ENCODE data around the gene PRR29.

DNA sequence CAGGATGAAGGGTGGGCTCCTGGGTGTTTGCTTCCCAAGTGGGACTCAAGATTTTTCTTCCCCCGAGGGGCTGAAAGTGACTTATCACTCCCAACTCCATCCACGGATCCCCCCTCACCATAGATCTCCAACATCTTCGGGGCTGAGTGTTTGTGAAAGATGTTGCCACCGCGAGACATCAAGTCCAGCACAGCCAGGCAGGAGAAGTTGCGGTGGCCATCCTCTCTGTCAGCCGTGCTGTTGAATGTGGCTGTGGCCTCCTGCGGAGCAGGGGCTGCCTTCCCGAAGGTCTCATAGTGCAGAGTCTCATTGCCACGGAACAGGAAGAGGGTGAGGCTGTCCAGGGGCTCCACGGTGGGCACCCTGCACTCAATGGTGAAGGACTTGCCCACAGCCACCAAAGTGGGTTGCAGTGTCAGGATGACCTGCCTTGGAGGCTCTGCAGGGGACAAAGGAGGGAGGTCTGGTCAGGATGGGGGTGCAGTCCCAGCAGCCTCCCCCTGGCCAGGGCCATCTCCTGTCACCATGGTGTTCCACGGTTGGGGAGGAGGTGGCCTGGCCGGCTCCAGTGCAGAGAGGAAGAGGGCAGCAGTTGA, 5.5 kb downstream of the PRR29 start:
- TF ChIP-seq POLR2A (IDR thresholded peaks at IDR 0.05) = no peak
- TF ChIP-seq, protein P1, sequence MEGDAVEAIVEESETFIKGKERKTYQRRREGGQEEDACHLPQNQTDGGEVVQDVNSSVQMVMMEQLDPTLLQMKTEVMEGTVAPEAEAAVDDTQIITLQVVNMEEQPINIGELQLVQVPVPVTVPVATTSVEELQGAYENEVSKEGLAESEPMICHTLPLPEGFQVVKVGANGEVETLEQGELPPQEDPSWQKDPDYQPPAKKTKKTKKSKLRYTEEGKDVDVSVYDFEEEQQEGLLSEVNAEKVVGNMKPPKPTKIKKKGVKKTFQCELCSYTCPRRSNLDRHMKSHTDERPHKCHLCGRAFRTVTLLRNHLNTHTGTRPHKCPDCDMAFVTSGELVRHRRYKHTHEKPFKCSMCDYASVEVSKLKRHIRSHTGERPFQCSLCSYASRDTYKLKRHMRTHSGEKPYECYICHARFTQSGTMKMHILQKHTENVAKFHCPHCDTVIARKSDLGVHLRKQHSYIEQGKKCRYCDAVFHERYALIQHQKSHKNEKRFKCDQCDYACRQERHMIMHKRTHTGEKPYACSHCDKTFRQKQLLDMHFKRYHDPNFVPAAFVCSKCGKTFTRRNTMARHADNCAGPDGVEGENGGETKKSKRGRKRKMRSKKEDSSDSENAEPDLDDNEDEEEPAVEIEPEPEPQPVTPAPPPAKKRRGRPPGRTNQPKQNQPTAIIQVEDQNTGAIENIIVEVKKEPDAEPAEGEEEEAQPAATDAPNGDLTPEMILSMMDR (IDR thresholded peaks at IDR 0.05) = no peak

Measured in esophagus squamous epithelium (tissue), 4 donors.